D721Med (cell line): Measurements from ENCODE around the gene RASGRP3.
"Not testable (repeated sequence)": the region's sequence is repeated elsewhere in the genome, so short reads cannot be mapped to it uniquely, and the experiment has no call there.

Experiments
- DNase-seq: peaks from one replicate; pipeline ENCODE4 v3.0.0; 2011; ENCODE audit warnings: low spot score; ENCODE audit not compliant: insufficient read length
- FAIRE-seq: peaks from 2 replicates; lab custom pipeline; 2011; peaks lifted over from hg19 to GRCh38; lab: Jason Lieb, UNC
- TF ChIP-seq, protein P1 (sequence below): IDR thresholded peaks from 2 replicates; pipeline ENCODE4 v1.5.1; 2012; ENCODE audit warnings: mild to moderate bottlenecking, control low read depth; ENCODE audit not compliant: insufficient read depth; ENCODE audit errors: missing control alignments

Gene RASGRP3

DNA sequence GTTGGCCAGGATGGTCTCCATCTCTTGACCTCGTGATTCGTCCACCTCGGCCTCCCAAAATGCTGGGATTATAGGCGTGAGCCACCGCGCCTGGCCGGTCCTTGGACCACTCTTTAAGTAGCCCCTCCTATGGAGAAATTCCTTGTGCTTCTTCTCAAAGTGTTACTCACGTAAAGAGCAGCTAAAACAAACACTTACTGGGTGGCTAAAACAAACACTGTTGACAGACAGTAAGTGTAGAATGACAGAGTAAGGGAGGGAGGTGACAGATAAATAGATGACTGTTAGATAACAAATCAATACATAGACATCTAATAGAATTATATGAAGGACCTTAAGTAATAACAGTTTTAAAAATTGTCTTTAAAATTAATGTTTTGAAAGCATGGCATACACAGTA lies 40.9 kb upstream of the RASGRP3 start:
- FAIRE-seq, result no peak
- TF ChIP-seq, protein P1, sequence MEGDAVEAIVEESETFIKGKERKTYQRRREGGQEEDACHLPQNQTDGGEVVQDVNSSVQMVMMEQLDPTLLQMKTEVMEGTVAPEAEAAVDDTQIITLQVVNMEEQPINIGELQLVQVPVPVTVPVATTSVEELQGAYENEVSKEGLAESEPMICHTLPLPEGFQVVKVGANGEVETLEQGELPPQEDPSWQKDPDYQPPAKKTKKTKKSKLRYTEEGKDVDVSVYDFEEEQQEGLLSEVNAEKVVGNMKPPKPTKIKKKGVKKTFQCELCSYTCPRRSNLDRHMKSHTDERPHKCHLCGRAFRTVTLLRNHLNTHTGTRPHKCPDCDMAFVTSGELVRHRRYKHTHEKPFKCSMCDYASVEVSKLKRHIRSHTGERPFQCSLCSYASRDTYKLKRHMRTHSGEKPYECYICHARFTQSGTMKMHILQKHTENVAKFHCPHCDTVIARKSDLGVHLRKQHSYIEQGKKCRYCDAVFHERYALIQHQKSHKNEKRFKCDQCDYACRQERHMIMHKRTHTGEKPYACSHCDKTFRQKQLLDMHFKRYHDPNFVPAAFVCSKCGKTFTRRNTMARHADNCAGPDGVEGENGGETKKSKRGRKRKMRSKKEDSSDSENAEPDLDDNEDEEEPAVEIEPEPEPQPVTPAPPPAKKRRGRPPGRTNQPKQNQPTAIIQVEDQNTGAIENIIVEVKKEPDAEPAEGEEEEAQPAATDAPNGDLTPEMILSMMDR, result no peak
- DNase-seq, result no peak

DNA sequence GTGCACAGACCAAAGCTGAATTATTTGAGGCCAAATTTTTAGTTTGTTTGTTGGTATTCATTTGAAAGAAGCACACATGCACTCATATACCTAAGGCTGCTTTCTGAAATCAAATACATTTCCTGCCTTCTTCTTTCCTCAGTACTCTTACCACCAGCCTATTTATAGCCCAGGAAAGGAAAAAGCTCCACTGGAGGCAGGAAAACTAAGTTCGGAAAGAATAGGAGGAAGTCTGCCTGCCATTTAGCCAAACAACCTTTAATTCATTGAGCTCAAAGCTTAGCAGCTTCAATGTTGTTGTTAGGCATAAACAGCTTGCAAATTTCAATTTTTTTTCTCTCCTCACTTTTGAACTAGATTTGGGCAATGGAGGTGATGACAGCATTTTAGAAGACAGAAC lies 40.4 kb upstream of the RASGRP3 start:
- no peak for FAIRE-seq
- DNase-seq, result no peak
- TF ChIP-seq, protein P1, result no peak

DNA sequence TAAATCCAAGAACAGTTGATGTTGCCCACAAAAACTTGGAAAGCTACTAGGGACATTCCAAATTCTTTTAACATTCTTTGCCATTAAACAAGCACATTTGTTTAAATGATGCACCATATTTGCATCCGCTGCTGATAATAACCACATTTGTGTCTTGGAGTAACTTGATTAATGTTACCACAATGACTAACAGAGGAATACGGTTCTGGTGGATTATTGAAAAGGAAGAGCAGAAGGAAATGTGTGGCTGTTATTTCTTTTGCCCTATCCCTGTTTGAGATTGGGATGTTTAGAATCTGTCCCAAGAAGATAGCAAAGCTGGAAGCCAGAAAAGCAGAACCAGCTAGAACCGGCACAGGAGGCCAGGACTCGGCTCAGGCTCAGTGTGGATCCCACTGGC lies 39.2 kb upstream of the RASGRP3 start:
- TF ChIP-seq, protein P1, result no peak
- no peak for FAIRE-seq
- no peak for DNase-seq

DNA sequence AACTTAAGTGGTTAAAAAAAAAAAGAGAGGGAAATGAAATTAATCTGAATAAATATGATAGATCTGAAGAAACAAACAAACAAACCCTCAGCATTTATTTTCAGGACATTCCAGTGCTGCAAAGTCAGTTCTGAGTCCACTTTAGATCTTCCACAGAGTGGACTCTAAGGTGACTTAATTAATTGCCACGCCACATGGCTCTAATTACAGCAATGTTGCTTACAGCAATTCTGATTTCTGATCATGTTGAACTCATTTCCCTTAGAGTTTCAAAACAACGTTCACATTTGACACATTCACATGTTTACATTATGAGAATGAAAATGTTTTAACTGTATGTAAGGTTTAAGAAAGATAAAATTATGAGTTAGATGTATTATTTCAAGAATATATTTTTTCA lies 38.6 kb upstream of the RASGRP3 start:
- TF ChIP-seq, protein P1, result no peak
- FAIRE-seq (no peak), DNase-seq (no peak)

DNA sequence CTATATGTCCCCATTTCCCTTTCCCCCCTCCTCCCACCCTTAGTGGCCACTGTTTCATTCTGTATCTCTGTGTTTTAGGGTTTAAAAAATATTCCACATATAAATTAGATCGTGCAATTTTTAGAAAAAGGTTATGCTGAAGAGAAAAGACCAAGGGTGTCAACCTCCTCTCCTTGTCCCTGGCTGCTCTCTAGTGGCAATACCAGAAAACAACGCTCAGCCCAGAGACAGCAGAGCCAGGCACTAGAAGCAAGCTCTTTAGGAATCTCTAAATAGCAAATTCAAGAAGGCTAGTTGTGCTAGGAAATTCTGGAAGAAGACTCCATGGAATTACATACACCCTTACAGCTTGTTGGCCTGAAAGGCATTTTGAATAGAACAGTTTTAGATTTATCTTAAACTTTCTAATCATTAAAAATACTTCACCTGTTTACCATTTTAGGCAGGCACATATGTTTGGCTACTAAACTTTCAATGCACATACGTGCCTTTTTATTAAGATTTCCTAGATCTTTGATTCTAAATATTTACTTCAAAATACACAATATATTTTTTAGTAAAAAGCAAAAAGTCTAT lies 35.1 kb upstream of the RASGRP3 start:
- FAIRE-seq (no peak), DNase-seq (no peak)
- TF ChIP-seq, protein P1, result peak; percentile 86

DNA sequence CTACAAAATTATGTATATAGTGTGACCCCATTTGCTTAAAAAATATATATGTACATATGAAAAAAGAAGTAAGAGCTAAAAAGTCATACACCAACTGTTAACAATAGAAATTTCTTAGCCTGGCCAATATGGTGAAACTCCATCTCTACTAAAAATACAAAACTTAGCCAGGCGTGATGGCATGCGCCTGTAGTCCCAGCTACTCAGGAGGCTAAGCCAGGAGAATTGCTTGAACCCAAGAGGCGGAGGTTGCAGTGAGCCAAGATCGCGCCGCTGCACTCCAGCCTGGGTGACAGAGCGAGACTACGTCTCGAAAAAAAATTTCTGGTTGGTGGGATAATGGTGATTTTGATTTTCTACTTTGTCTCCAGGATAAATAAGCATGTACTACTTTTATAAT lies 34.4 kb upstream of the RASGRP3 start:
- not testable (repeated sequence) for FAIRE-seq, DNase-seq

DNA sequence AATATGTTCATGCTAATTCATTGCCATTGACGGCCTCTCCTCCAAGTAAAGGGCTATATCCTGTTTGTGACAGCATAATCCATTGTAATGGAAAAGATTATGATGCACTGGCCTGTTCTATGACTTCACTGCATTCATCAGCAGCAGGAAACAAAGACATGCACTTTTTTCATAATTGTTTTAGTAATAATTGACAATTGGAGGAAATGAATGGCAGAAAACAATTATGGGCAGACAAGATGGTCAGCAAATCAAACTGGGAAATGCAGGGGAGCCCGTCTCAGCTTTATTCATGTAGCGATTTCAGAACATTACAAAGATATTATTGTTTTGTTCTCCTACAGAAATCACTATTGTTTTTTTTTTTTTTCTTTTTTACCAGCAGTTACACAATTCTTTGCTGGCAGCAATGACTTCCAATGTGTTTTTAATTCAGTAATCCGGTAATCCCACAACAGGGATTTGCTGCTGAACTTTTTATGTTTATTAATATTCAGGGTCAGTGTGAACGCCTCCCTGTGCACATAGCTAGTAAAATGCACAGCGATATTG lies 33.8 kb upstream of the RASGRP3 start:
- peak; percentile 21 for FAIRE-seq
- DNase-seq, result no peak
- TF ChIP-seq, protein P1, result no peak

DNA sequence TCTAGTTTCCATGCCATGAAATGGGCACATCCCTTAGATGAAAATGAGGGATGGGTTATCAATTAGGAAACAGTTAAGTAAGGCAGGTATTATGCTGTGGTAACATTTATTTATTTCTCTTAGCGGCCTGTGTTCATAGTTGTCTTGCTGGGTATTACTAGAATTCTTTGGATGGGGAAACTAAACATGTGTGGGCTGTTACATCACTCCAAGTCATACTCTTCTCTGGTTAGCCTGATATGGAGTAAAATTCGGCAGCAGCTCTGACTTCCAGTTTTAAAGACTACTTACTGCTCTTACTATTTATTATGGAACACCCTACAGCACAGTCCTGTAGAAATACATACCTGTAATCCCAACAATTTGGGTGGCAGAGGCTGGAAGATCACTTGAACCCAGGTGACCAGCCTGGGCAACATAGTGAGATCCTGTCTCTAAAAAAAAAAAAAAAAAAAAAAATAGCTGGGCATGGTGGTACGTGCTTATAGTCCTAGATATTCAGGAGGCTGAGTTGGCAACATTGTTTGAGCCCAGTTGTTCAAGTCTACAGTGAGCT lies 33.1 kb upstream of the RASGRP3 start:
- no peak for DNase-seq
- TF ChIP-seq, protein P1, result no peak
- FAIRE-seq, result no peak
